GM18951 (cell line): Measurements from ENCODE around the gene ALDH6A1.
A peak's percentile ranks its signal among the peaks of the same experiment; 100 is the strongest.

ENCODE experiments used
- POLR2A ChIP-seq: IDR thresholded peaks from 4 replicates; pipeline ENCODE4 v1.6.1; 2011; ENCODE audit warnings: mild to moderate bottlenecking; ENCODE audit not compliant: insufficient read length, insufficient read depth; ENCODE audit errors: extremely low read depth
- in situ Hi-C: fragments of 300-500 bp; cut with MboI; formaldehyde crosslinking; loops from one replicate; pipeline ENCODE4 v1.12.0; 2022; ENCODE audit warnings: low sequenced_read_pairs, mixed read lengths, inconsistent platforms; ENCODE audit not compliant: unreplicated experiment

ALDH6A1 gene

GRCh38 chr14:74034572-74034971 lies 49.7 kb downstream of the ALDH6A1 start:
- in situ Hi-C loops: loop anchor here (25.0 kb wide), 1 partner anchor 522 kb away; no protein-coding TSS in a partner anchor
- TF ChIP-seq POLR2A: no peak

- no peak for TF ChIP-seq POLR2A
- in situ Hi-C loops: loop anchor here (25.0 kb wide), 1 partner anchor 517 kb away; no protein-coding TSS in a partner anchor
Measured at GRCh38 chr14:74029136-74029535, 55.1 kb downstream of the ALDH6A1 start.

GRCh38 chr14:74022346-74022745 lies 61.9 kb downstream of the ALDH6A1 start:
- in situ Hi-C loops: no loop called here
- TF ChIP-seq POLR2A: no peak

- in situ Hi-C loops: no loop called here
- TF ChIP-seq POLR2A: no peak
Measured at GRCh38 chr14:74019408-74020137, 64.7 kb downstream of the ALDH6A1 start.

GRCh38 chr14:74018586-74019407 lies 65.5 kb downstream of the ALDH6A1 start, which contains the start of the genes BBOF1 and ENTPD5:
TSS of gene BBOF1 (plus strand) at chr14:74019349. CDS start at chr14:74019479, 130 bp downstream.
TSS of gene ENTPD5 (minus strand) at chr14:74019288. CDS start at chr14:73988102, 31,186 bp downstream.
- in situ Hi-C loops: no loop called here
- TF ChIP-seq POLR2A: peak; percentile 96

- TF ChIP-seq POLR2A: no peak
- in situ Hi-C loops: no loop called here
Measured at GRCh38 chr14:74018174-74018585, 66.1 kb downstream of the ALDH6A1 start.

GRCh38 chr14:74015963-74016362 lies 68.3 kb downstream of the ALDH6A1 start:
- in situ Hi-C loops: no loop called here
- TF ChIP-seq POLR2A: no peak

- in situ Hi-C loops: no loop called here
- no peak for TF ChIP-seq POLR2A
Measured at GRCh38 chr14:74015176-74015575, 69.1 kb downstream of the ALDH6A1 start.

- in situ Hi-C loops: no loop called here
- no peak for TF ChIP-seq POLR2A
Measured at GRCh38 chr14:74014299-74014698, 70.0 kb downstream of the ALDH6A1 start.

- in situ Hi-C loops: no loop called here
- TF ChIP-seq POLR2A: no peak
Measured at GRCh38 chr14:74008843-74009499, 75.3 kb downstream of the ALDH6A1 start.
